ENCODE data around the gene NOL7.

DNA sequence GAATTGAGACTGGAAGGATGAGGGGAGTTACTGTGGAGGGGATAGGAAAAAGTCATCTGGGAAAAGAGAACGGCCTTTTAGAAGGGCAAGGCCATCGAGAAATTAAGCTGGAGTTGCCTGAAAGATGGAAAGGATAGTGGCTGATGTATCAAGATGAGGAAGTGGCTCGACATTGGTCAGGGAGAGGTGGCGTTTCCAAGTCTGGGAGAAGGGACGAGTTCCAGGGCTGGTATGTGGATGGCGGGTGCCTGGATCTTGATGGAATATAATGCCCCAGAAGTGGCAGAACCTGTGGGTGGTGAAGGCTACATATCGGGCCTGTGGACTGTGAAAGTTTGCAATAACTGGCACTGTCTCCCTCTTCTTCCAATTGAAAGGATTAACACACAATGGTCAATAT, 42.9 kb upstream of the NOL7 start:
- TF ChIP-seq, protein P1, sequence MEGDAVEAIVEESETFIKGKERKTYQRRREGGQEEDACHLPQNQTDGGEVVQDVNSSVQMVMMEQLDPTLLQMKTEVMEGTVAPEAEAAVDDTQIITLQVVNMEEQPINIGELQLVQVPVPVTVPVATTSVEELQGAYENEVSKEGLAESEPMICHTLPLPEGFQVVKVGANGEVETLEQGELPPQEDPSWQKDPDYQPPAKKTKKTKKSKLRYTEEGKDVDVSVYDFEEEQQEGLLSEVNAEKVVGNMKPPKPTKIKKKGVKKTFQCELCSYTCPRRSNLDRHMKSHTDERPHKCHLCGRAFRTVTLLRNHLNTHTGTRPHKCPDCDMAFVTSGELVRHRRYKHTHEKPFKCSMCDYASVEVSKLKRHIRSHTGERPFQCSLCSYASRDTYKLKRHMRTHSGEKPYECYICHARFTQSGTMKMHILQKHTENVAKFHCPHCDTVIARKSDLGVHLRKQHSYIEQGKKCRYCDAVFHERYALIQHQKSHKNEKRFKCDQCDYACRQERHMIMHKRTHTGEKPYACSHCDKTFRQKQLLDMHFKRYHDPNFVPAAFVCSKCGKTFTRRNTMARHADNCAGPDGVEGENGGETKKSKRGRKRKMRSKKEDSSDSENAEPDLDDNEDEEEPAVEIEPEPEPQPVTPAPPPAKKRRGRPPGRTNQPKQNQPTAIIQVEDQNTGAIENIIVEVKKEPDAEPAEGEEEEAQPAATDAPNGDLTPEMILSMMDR (IDR thresholded peaks at IDR 0.05): no peak
- no peak for TF ChIP-seq POLR2A (IDR thresholded peaks at IDR 0.05)
